Gastrocnemius medialis (tissue), 4 donors: ENCODE measurements around the gene CA10.

Experiments used
- CTCF ChIP-seq, 5 experiments: fragments of 450-650 bp in 3 of 5; fragments of 200-600 bp in 2 of 5; sonication (generic) in 2 of 5; IDR thresholded peaks in 4 of 5; conservative IDR thresholded peaks in 1 of 5; 1 replicate in 4 of 5; 2 replicates in 1 of 5; pipeline ENCODE4 v1.5.1; 2016 to 2019; ENCODE audit warnings: antibody characterized with exemption in 5 of 5, mild to moderate bottlenecking in 3 of 5, moderate library complexity in 3 of 5
- POLR2A ChIP-seq, 2 donors: fragments of 450-650 bp; IDR thresholded peaks; one replicate each; pipeline ENCODE4 v1.6.1; 2017; ENCODE audit warnings: antibody characterized with exemption in 2 of 2, mild to moderate bottlenecking in 2 of 2, moderate library complexity in 2 of 2

DNA sequence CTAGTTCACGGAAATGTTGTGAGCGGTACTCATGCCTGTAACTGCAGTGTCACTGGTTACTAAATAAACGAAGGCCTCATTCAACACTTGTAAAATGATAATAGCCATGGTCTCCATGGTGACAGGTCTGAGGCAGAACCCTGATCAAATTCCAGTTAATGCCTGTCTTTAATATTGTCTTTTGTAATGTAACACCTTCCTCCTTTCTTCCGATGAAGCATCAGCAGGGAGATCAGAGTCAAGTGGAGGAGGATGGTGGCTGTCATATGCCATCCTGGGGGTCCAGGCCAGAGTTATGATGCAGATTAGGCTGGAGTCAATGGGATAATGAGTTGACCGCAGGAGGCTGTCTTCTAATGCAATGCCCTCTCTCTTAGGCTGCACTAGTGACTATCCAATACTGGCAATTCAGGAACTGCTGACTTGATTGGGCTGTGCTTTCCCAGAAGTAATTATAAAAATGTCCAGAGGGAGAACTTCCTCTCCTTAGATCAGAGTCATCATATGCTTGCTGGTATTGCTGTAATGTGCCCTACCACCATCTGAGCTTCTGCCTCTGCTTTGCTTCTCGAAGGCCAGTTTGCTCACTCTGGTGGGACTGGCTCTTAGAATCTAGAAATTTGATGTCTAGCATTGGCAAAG, 419.1 kb downstream of the CA10 start:
- no peak for TF ChIP-seq CTCF (IDR thresholded peaks at IDR 0.05 in 4 of 5, conservative IDR thresholded peaks at IDR 0.05 in 1 of 5)
- no peak for TF ChIP-seq POLR2A (IDR thresholded peaks at IDR 0.05)
